ENCODE results near the gene DRAP1.

DRAP1 gene

DNA sequence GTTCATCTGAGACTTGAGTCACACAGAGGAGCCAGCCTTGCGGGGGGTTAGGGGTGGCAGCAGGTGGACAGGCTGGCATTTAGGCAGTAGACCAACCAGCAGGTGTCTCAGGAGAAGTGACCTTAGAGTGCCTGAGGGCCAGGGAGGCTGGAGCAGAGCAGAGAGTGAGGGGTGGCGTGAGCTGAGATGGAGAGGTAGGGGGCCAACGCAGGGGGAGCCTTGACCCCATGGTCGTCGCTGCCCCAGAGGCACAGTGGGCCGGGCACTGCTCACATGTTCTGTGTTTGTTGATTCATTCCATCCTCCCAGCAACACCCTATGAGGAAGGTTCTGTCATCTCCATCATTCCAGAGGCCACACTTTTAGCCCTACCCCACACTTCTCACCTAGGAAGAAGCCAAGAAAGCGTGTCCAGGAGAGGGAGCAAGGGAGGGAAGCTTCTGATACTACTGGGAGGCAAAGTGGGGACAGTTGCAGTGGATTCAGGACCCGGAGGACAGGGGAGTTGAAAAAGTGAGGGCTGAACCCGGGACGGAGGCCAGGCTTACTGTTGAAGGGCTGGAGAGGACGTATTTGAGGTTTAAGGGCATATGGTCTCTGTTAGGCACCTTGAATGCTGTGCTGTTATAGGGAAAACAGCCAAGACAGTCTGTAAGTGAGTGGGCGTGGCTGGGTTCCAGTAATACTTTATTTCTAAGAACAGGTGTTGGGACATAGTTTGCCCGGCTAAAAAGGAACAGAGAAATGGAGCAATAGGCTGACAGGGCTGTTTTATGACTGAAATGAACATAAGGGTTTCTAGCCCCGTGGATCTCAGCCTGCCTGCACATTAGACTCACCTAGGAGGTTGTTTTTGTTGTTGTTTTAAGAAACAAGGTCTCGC lies 49.6 kb downstream of the DRAP1 start:
- TF ChIP-seq POLR2AphosphoS5 (IDR thresholded peaks at IDR 0.05; ENCODE audit: low read depth, low read length), result no peak
- TF ChIP-seq, protein P1, sequence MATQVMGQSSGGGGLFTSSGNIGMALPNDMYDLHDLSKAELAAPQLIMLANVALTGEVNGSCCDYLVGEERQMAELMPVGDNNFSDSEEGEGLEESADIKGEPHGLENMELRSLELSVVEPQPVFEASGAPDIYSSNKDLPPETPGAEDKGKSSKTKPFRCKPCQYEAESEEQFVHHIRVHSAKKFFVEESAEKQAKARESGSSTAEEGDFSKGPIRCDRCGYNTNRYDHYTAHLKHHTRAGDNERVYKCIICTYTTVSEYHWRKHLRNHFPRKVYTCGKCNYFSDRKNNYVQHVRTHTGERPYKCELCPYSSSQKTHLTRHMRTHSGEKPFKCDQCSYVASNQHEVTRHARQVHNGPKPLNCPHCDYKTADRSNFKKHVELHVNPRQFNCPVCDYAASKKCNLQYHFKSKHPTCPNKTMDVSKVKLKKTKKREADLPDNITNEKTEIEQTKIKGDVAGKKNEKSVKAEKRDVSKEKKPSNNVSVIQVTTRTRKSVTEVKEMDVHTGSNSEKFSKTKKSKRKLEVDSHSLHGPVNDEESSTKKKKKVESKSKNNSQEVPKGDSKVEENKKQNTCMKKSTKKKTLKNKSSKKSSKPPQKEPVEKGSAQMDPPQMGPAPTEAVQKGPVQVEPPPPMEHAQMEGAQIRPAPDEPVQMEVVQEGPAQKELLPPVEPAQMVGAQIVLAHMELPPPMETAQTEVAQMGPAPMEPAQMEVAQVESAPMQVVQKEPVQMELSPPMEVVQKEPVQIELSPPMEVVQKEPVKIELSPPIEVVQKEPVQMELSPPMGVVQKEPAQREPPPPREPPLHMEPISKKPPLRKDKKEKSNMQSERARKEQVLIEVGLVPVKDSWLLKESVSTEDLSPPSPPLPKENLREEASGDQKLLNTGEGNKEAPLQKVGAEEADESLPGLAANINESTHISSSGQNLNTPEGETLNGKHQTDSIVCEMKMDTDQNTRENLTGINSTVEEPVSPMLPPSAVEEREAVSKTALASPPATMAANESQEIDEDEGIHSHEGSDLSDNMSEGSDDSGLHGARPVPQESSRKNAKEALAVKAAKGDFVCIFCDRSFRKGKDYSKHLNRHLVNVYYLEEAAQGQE (IDR thresholded peaks at IDR 0.05; ENCODE audit: insufficient read depth in 1 of 2, low read depth in 2 of 2, low read length in 2 of 2), result no peak
- no peak for TF ChIP-seq TAF1 (IDR thresholded peaks at IDR 0.05; ENCODE audit: borderline replicate concordance, insufficient read depth, low read length)
- no peak for TF ChIP-seq SIN3A (IDR thresholded peaks at IDR 0.05; ENCODE audit: borderline replicate concordance, insufficient read depth, low read length)
- TF ChIP-seq FOXP2 (optimal IDR thresholded peaks at IDR 0.05; ENCODE audit: borderline replicate concordance, extremely low read depth, extremely low read length, insufficient read depth), result no peak
